ENCODE results near the gene PLEKHG4B. TPM values are rescaled to one million over a fixed set of nuclear protein-coding genes. Genes with fewer than 3 reads are reported as not detected.
"Not testable (repeated sequence)": the region's sequence is repeated elsewhere in the genome, so short reads cannot be mapped to it uniquely, and the experiment has no call there.

PLEKHG4B gene
- total and polyA plus RNA-seq, 10 donors = under 0.01 to 0.51 (median 0.20) TPM; not detected in 2

DNA sequence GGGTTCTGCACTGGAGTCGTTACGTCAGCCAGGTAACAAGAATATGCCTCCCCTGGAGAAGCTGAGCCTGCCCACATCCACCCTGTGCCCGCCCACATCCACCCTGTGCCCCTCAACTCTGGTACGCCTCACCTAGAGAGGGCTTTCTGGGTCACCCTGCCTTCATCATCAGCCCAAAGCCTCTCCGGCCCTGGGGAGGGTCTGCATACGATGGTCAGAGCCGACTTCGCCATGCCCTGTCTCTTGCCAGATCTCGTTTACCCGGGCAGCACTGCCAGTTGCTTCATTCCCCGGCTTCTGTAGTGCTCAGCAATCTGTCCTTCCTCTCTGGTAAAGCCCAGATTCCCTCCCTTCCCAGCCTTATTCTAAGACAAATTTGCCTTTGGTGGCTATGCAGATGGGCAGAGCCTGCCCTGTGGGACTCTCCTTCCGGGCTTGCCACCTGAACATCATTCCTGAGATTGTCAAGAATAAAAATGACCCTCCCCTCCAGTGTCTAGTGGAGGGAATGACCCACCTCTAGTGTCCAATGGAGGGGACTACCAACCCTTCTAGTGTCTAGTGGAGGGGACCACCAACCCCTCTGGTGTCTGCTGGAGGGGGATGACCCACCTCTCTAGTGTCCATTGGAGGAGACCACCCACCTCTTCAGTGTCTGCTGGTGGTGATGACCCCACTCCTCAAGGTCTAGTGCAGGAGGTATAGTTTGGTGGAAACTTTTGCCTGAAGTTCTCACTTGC is 3.4 kb downstream of the PLEKHG4B start:
- H3K4me1 ChIP-seq = peaks cover 0 to 7% (median 3%) of the 10 kb centered on the region in 6 donors
- H3K9me3 ChIP-seq = no peaks in the 10 kb centered on the region
- intact Hi-C loops (cut with DNase I; ENCODE audit: low total_unique reads) = no loop called here
- H3K4me3 ChIP-seq = no peak overlapping the region
- TF ChIP-seq POLR2A (IDR thresholded peaks at IDR 0.05) (no peak), POLR2AphosphoS5 (IDR thresholded peaks at IDR 0.05) (no peak)
- peaks cover 0 to 94% (median 35%) of the 10 kb centered on the region in 7 donors for H3K27me3 ChIP-seq (replicated peaks in 1 of 7)
- no peak for DNase-seq
- no peak overlapping the region for H3K27ac ChIP-seq
- no peaks in the 10 kb centered on the region for H3K36me3 ChIP-seq
- WGBS, 5 donors = 81 to 90% (median 86%) methylated on average over 12 of the region's 12 CpGs

DNA sequence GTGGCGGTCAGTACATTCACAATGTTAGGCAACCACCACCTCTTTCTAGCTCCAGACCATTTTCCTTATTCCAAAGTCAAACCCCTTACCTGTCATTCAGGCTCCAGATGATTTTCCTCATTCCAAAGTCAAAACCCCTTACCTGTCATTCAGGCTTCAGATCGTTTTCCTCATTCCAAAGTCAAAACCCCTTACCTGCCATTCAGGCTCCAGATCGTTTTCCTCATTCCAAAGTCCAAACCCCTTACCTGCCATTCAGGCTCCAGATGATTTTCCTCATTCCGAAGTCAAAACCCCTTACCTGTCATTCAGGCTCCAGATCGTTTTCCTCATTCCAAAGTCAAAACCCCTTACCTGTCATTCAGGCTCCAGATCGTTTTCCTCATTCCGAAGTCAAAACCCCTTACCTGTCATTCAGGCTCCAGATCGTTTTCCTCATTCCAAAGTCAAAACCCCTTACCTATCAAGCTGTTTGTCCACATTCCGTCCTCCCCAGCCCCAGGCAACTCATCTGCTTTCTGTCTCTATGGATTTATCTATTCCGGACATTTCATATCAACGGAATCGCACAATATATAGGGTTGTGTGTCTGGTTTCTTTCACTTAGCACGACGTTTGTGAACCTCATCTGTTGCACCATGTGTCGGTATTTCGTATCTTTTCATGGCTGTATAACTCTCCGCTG is 5.2 kb downstream of the PLEKHG4B start:
- H3K27ac ChIP-seq = no peak overlapping the region
- TF ChIP-seq POLR2AphosphoS5 (IDR thresholded peaks at IDR 0.05) (no peak), POLR2A (IDR thresholded peaks at IDR 0.05) (no peak)
- TF ChIP-seq, protein P1, sequence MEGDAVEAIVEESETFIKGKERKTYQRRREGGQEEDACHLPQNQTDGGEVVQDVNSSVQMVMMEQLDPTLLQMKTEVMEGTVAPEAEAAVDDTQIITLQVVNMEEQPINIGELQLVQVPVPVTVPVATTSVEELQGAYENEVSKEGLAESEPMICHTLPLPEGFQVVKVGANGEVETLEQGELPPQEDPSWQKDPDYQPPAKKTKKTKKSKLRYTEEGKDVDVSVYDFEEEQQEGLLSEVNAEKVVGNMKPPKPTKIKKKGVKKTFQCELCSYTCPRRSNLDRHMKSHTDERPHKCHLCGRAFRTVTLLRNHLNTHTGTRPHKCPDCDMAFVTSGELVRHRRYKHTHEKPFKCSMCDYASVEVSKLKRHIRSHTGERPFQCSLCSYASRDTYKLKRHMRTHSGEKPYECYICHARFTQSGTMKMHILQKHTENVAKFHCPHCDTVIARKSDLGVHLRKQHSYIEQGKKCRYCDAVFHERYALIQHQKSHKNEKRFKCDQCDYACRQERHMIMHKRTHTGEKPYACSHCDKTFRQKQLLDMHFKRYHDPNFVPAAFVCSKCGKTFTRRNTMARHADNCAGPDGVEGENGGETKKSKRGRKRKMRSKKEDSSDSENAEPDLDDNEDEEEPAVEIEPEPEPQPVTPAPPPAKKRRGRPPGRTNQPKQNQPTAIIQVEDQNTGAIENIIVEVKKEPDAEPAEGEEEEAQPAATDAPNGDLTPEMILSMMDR (IDR thresholded peaks at IDR 0.05 in 8 of 11, conservative IDR thresholded peaks at IDR 0.05 in 3 of 11) = no peak
- no peaks in the 10 kb centered on the region for H3K4me1 ChIP-seq
- no peak for DNase-seq
- no peak overlapping the region for H3K4me3 ChIP-seq
- WGBS, 5 donors = 80 to 88% (median 83%) methylated on average over 17 of the region's 17 CpGs
- intact Hi-C loops (cut with DNase I; ENCODE audit: low total_unique reads) = no loop called here
- no peaks in the 10 kb centered on the region for H3K9me3 ChIP-seq
- peaks cover 0 to 77% (median 20%) of the 10 kb centered on the region in 7 donors for H3K27me3 ChIP-seq (replicated peaks in 1 of 7)
- no peaks in the 10 kb centered on the region for H3K36me3 ChIP-seq

DNA sequence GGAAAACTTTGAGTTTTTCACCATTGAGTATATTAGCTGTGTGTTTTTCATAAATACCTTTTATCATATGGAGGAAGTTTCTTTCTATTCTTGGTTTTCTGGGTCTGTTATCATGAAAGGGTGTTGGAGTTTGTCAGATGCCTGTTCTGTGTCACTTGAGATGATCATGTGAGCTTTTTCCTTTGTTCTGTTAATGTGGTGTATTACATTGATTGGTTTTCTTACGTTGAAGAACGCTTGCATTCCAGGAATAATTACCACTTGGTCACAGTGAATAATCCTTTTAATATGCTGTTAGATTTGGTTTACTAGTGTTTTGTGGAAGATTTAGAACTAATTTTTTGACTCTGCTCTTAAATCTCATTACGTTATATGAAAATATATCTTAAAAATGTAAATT is 7.8 kb downstream of the PLEKHG4B start:
- TF ChIP-seq POLR2A (IDR thresholded peaks at IDR 0.05) (no peak), POLR2AphosphoS5 (IDR thresholded peaks at IDR 0.05) (no peak)
- TF ChIP-seq, protein P1 (IDR thresholded peaks at IDR 0.05 in 8 of 11, conservative IDR thresholded peaks at IDR 0.05 in 3 of 11) = no peak
- intact Hi-C loops (cut with DNase I; ENCODE audit: low total_unique reads) = no loop called here
- WGBS, 5 donors = 78 to 86% (median 80%) methylated on average over 3 of the region's 3 CpGs
- H3K4me3 ChIP-seq = no peak overlapping the region
- H3K9me3 ChIP-seq = no peaks in the 10 kb centered on the region
- H3K27ac ChIP-seq = no peak overlapping the region
- H3K27me3 ChIP-seq (replicated peaks in 1 of 7) = peaks cover 0 to 50% (median 4%) of the 10 kb centered on the region in 7 donors
- DNase-seq = no peak
- H3K36me3 ChIP-seq = no peaks in the 10 kb centered on the region
- H3K4me1 ChIP-seq = no peaks in the 10 kb centered on the region

DNA sequence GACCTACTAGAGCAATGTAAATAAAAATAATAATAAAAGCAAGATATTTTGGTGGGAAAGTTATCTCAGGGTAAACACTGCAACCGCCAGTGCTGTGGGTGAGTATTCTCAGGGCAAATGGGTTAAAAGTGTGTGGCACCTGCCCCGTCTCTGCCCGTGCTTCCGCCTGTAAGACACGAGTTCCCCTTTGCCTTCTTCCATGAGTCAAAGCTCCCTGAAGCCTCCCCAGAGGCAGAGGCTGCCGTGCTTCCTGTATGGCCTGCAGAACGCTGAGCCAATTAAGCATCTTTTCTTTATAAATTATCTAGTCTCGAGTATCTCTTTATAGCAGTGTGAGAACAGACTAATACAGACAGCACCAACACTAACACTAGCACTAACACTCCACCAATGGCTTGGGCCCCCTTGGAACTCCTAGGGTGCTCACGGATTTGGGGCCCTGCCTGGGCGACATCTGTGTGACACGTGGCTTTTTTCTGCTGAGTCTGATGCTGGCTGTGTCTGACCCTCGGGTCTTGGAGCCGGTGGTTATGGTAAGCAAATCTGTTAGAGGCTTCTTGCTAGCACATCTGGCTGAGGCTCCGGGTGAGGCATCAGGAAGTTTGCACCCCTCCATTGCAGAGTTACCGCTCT is 10.6 kb downstream of the PLEKHG4B start:
- Histone ChIP-seq H3K9me3 (no peaks in the 10 kb centered on the region), H3K27me3 (replicated peaks in 1 of 7) (peaks cover 0 to 32% (median 3%) of the 10 kb centered on the region in 7 donors), H3K27ac (no peak overlapping the region), H3K36me3 (no peaks in the 10 kb centered on the region), H3K4me3 (no peak overlapping the region), H3K4me1 (no peaks in the 10 kb centered on the region)
- TF ChIP-seq, protein P1 (IDR thresholded peaks at IDR 0.05 in 8 of 11, conservative IDR thresholded peaks at IDR 0.05 in 3 of 11) = no peak
- no peak for TF ChIP-seq POLR2AphosphoS5 (IDR thresholded peaks at IDR 0.05)
- no peak for TF ChIP-seq POLR2A (IDR thresholded peaks at IDR 0.05)
- no peak for DNase-seq
- intact Hi-C loops (cut with DNase I; ENCODE audit: low total_unique reads) = no loop called here
- WGBS, 5 donors = 71 to 84% (median 77%) methylated on average over 12 to 15 of the region's 15 CpGs

DNA sequence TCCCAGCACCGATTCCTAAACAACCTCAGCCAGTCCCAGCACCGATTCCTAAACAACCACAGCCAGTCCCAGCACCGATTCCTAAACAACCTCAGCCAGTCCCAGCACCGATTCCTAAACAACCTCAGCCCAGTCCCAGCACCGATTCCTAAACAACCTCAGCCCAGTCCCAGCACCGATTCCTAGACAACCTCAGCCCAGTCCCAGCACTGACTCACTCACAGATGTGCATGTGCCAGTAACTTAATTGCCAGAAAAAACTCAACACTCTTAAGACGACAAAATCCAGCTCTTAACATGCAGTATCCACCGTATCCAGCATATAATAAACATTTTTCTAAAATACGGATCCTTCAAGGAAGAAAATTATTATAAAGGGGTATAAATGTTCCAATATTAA is 12.1 kb downstream of the PLEKHG4B start:
- H3K4me1 ChIP-seq; H3K27ac ChIP-seq; H3K9me3 ChIP-seq; DNase-seq; H3K4me3 ChIP-seq; H3K36me3 ChIP-seq; intact Hi-C loops (cut with DNase I; ENCODE audit: low total_unique reads): not testable (repeated sequence)
- WGBS, 5 donors = 83 to 90% (median 90%) methylated on average over 7 to 9 of the region's 9 CpGs
- peaks cover 0 to 25% (median 0%) of the 10 kb centered on the region in 7 donors for H3K27me3 ChIP-seq (replicated peaks in 1 of 7)

Data from spleen (tissue), 11 donors.